ENCODE results near the gene ATN1. TPM values are rescaled to one million over a fixed set of nuclear protein-coding genes. Genes with fewer than 3 reads are reported as not detected.
"Not testable (repeated sequence)": the region's sequence is repeated elsewhere in the genome, so short reads cannot be mapped to it uniquely, and the experiment has no call there.

ATN1 gene
- total and polyA plus RNA-seq, 9 of the 15 experiments (the other 6 are each of a cell fraction or from before 2014, with no cell fraction given): 0.15 to 49.8 (median 2.7) TPM

DNA sequence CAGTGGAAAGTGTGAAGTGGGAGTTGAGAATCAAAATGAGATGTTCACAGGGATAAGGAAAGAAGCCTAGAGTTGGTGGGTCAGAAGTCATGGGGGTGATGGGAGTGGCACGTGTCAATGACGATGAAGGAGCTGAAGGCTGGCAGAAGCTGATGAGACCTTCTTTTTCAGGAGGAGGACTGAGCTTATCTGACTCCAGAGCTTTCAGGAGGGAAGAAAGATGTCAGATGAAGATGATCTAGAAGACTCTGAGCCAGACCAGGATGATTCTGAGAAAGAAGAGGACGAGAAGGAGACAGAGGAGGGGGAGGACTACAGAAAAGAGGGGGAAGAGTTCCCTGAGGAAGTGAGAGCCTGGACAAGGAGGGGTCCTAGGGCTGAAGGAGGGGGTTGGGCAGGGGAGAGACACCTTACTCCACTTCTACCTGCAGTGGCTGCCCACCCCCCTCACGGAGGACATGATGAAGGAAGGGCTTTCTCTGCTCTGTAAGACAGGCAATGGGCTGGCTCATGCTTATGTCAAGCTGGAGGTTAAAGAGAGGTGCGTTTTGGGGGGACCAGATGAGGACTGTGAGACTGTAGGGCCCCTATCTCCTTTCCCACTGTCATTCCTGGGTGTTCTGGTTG lies 22.2 kb upstream of the ATN1 start:
- in situ Hi-C loops (cut with MboI) (no loop called here), intact Hi-C loops (cut with micrococcal nuclease) (no loop called here)
- Histone ChIP-seq H3K79me2 (ENCODE audit: control insufficient read depth, insufficient read depth, low read length) (no peaks in the 10 kb centered on the region), H3K4me1 (replicated peaks in 1 of 2; ENCODE audit: control insufficient read depth in 2 of 2, insufficient read depth in 2 of 2, low read length in 2 of 2) (peaks cover 11 to 15% of the 10 kb centered on the region in 2 experiments; a peak in 4 of 5 replicates), H3K9me1 (ENCODE audit: control insufficient read depth, insufficient read depth, low read length) (no peaks in the 10 kb centered on the region), H3K4me2 (ENCODE audit: insufficient read depth, low read length) (peak overlapping the region; percentile 96), H3K4me3 (peak overlapping the region; percentile 68), H3K36me3 (ENCODE audit: control insufficient read depth, insufficient read depth, low read length) (no peaks in the 10 kb centered on the region), H3K27me3 (ENCODE audit: control insufficient read depth in 2 of 2, insufficient read depth in 2 of 2, low read length in 2 of 2) (no peaks in the 10 kb centered on the region), H2AFZ (ENCODE audit: low read depth, low read length) (peak overlapping the region; percentile 98; the same call in 1 of the 2 replicates), H4K20me1 (replicated peaks; ENCODE audit: control insufficient read depth, insufficient read depth, low read length) (no peaks in the 10 kb centered on the region), H3K27ac (ENCODE audit: extremely low read depth, low read depth, low read length) (peak overlapping the region; percentile 67; the same call in 2 of the 3 replicates), H3K9ac (ENCODE audit: insufficient read depth in 1 of 2, low read depth in 2 of 2, low read length in 2 of 2) (peak overlapping the region; percentile 79 to 85; a peak in 3 of 4 replicates), H3K9me3 (replicated peaks; ENCODE audit: control insufficient read depth, insufficient read depth, low read depth, low read length) (no peaks in the 10 kb centered on the region; the same call in 1 of the 2 replicates)
- peak in 1 of 4 experiments; percentile 22 for DNase-seq (ENCODE audit: extremely low read depth in 1 of 4, low spot score in 3 of 4)
- TF ChIP-seq YBX1 (IDR thresholded peaks at IDR 0.05): 0 out of 2 replicates have a peak, but pooled peaks have one; percentile 12
- TF ChIP-seq, protein P1, sequence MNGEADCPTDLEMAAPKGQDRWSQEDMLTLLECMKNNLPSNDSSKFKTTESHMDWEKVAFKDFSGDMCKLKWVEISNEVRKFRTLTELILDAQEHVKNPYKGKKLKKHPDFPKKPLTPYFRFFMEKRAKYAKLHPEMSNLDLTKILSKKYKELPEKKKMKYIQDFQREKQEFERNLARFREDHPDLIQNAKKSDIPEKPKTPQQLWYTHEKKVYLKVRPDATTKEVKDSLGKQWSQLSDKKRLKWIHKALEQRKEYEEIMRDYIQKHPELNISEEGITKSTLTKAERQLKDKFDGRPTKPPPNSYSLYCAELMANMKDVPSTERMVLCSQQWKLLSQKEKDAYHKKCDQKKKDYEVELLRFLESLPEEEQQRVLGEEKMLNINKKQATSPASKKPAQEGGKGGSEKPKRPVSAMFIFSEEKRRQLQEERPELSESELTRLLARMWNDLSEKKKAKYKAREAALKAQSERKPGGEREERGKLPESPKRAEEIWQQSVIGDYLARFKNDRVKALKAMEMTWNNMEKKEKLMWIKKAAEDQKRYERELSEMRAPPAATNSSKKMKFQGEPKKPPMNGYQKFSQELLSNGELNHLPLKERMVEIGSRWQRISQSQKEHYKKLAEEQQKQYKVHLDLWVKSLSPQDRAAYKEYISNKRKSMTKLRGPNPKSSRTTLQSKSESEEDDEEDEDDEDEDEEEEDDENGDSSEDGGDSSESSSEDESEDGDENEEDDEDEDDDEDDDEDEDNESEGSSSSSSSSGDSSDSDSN (IDR thresholded peaks at IDR 0.05; ENCODE audit: borderline replicate concordance in 1 of 2, low read depth in 2 of 2, low read length in 2 of 2): no peak
- 0 out of 2 replicates have a peak, but pooled peaks have one; percentile 20 for TF ChIP-seq BHLHE40 (IDR thresholded peaks at IDR 0.05; ENCODE audit: low read length)
- TF ChIP-seq CBFA2T3 (IDR thresholded peaks at IDR 0.05): peak; percentile 33; the same call in 1 of the 2 replicates
- peak in 1 of 2 experiments; percentile 99; a peak in 2 of 4 replicates for TF ChIP-seq ARNT (IDR thresholded peaks at IDR 0.05)
- ATAC-seq: no peak
- BruUV-seq (replicated peaks): no TSS peak
- POLR2A ChIA-PET: interaction anchor here (0.6 to 1.5 kb wide), 6 partner anchors 36 to 325 kb away, joined by 3 to 6 read pairs (median 3); no protein-coding TSS in a partner anchor
- 5% methylated on average over 5 of the region's 5 CpGs for WGBS (ENCODE audit: insufficient coverage, low coverage, missing lambda C conversion rate)
- CTCF ChIA-PET (ENCODE audit: low intra/inter-chr PET ratio): no interaction called here
- no peak for FAIRE-seq

DNA sequence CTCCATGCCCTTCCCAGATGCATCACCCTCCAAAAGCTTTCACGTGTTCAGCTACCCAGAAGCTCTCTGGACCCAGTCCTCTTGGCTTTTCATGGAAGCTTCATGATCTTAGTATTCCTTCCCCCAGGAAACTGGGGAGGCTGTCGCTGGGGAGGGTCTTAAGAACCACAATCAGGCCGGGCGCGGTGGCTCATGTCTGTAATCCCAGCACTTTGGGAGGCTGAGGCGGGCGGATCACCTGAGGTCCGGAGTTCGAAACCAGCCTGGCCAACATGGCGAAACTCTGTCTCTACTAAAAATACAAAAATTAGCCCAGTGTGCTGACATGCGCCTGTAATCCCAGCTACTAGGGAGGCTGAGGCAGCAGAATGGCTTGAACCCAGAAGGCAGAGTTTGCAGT lies 19.6 kb upstream of the ATN1 start:
- H3K9me1 ChIP-seq (ENCODE audit: control insufficient read depth, insufficient read depth, low read length); intact Hi-C loops (cut with micrococcal nuclease); H3K9me3 ChIP-seq (replicated peaks; ENCODE audit: control insufficient read depth, insufficient read depth, low read depth, low read length); ATAC-seq; H4K20me1 ChIP-seq (replicated peaks; ENCODE audit: control insufficient read depth, insufficient read depth, low read length); H3K4me3 ChIP-seq; CTCF ChIA-PET (ENCODE audit: low intra/inter-chr PET ratio); in situ Hi-C loops (cut with MboI); H2AFZ ChIP-seq (ENCODE audit: low read depth, low read length); H3K9ac ChIP-seq (ENCODE audit: insufficient read depth in 1 of 2, low read depth in 2 of 2, low read length in 2 of 2); H3K79me2 ChIP-seq (ENCODE audit: control insufficient read depth, insufficient read depth, low read length); BruUV-seq (replicated peaks); DNase-seq (ENCODE audit: extremely low read depth in 1 of 4, low spot score in 3 of 4); H3K36me3 ChIP-seq (ENCODE audit: control insufficient read depth, insufficient read depth, low read length); FAIRE-seq; H3K27ac ChIP-seq (ENCODE audit: extremely low read depth, low read depth, low read length); H3K4me2 ChIP-seq (ENCODE audit: insufficient read depth, low read length); H3K27me3 ChIP-seq (ENCODE audit: control insufficient read depth in 2 of 2, insufficient read depth in 2 of 2, low read length in 2 of 2): not testable (repeated sequence)
- POLR2A ChIA-PET: interaction anchor here (0.6 to 2.1 kb wide), 3 partner anchors 9 to 43 kb away, joined by 3 to 6 read pairs (median 4); no protein-coding TSS in a partner anchor
- H3K4me1 ChIP-seq (replicated peaks in 1 of 2; ENCODE audit: control insufficient read depth in 2 of 2, insufficient read depth in 2 of 2, low read length in 2 of 2): peaks cover 14 to 15% of the 10 kb centered on the region in 2 experiments; a peak in 4 of 5 replicates
- 83% methylated on average over 8 of the region's 11 CpGs for WGBS (ENCODE audit: insufficient coverage, low coverage, missing lambda C conversion rate)

Data from K562 (cell line).